ENCODE results near the gene C11orf91. TPM values are rescaled to one million over a fixed set of nuclear protein-coding genes. Genes with fewer than 3 reads are reported as not detected.

Gene C11orf91
- polyA plus RNA-seq, 1 donor from 2014 or later, result not detected

- H3K4me3 Mint-ChIP-seq, result no peak overlapping the region
- no peak overlapping the region for H3K27ac Mint-ChIP-seq
- peaks cover 5% of the 10 kb centered on the region for H3K27me3 Mint-ChIP-seq
- H3K36me3 Mint-ChIP-seq, result no peaks in the 10 kb centered on the region
- no peaks in the 10 kb centered on the region for H3K9me3 Mint-ChIP-seq
- H3K4me1 Mint-ChIP-seq, result peaks cover 0 to 2% (median 0%) of the 10 kb centered on the region in 3 donors
These were observed 41.1 kb downstream of the C11orf91 start for GRCh38 chr11:33659370-33660139.

- H3K36me3 Mint-ChIP-seq, result no peaks in the 10 kb centered on the region
- H3K27me3 Mint-ChIP-seq, result peaks cover 5% of the 10 kb centered on the region
- no peak overlapping the region for H3K4me3 Mint-ChIP-seq
- H3K9me3 Mint-ChIP-seq, result no peaks in the 10 kb centered on the region
- H3K4me1 Mint-ChIP-seq, result no peaks in the 10 kb centered on the region
- H3K27ac Mint-ChIP-seq, result no peak overlapping the region
These were observed 42.3 kb downstream of the C11orf91 start for GRCh38 chr11:33658195-33658900.

GRCh38 chr11:33657757-33658156 is 42.9 kb downstream of the C11orf91 start:
- Mint-ChIP-seq H3K27ac (no peak overlapping the region), H3K4me3 (no peak overlapping the region), H3K27me3 (peaks cover 5% of the 10 kb centered on the region), H3K4me1 (no peaks in the 10 kb centered on the region), H3K9me3 (no peaks in the 10 kb centered on the region), H3K36me3 (no peaks in the 10 kb centered on the region)

GRCh38 chr11:33656768-33657167 is 43.9 kb downstream of the C11orf91 start:
- H3K27me3 Mint-ChIP-seq, result peaks cover 5% of the 10 kb centered on the region
- no peak overlapping the region for H3K4me3 Mint-ChIP-seq
- H3K27ac Mint-ChIP-seq, result no peak overlapping the region
- H3K4me1 Mint-ChIP-seq, result no peaks in the 10 kb centered on the region
- no peaks in the 10 kb centered on the region for H3K36me3 Mint-ChIP-seq
- no peaks in the 10 kb centered on the region for H3K9me3 Mint-ChIP-seq

GRCh38 chr11:33655842-33656600 is 44.6 kb downstream of the C11orf91 start:
- Mint-ChIP-seq H3K36me3 (no peaks in the 10 kb centered on the region), H3K27ac (no peak overlapping the region)

GRCh38 chr11:33654594-33654993 is 46.0 kb downstream of the C11orf91 start:
- H3K4me1 Mint-ChIP-seq, result no peaks in the 10 kb centered on the region
- no peaks in the 10 kb centered on the region for H3K36me3 Mint-ChIP-seq
- no peaks in the 10 kb centered on the region for H3K9me3 Mint-ChIP-seq
- H3K27ac Mint-ChIP-seq, result no peak overlapping the region
- H3K27me3 Mint-ChIP-seq, result peaks cover 5% of the 10 kb centered on the region
- H3K4me3 Mint-ChIP-seq, result no peak overlapping the region

More at GRCh38 chr11:33655842-33656600, 44.6 kb downstream of the C11orf91 start:
- Mint-ChIP-seq H3K9me3 (no peaks in the 10 kb centered on the region), H3K27me3 (peaks cover 5% of the 10 kb centered on the region), H3K4me1 (no peaks in the 10 kb centered on the region), H3K4me3 (no peak overlapping the region)

- H3K9me3 Mint-ChIP-seq, result no peaks in the 10 kb centered on the region
- H3K36me3 Mint-ChIP-seq, result no peaks in the 10 kb centered on the region
- no peaks in the 10 kb centered on the region for H3K4me1 Mint-ChIP-seq
- H3K27ac Mint-ChIP-seq, result peak overlapping the region in 1 of 3 donors; percentile 7
- H3K27me3 Mint-ChIP-seq, result peaks cover 5% of the 10 kb centered on the region
- no peak overlapping the region for H3K4me3 Mint-ChIP-seq
These were observed 47.7 kb downstream of the C11orf91 start for GRCh38 chr11:33652930-33653329.

GRCh38 chr11:33652431-33652830 is 48.2 kb downstream of the C11orf91 start:
- H3K27ac Mint-ChIP-seq, result no peak overlapping the region
- no peak overlapping the region for H3K4me3 Mint-ChIP-seq
- H3K9me3 Mint-ChIP-seq, result no peaks in the 10 kb centered on the region
- H3K36me3 Mint-ChIP-seq, result no peaks in the 10 kb centered on the region
- no peaks in the 10 kb centered on the region for H3K4me1 Mint-ChIP-seq
- peaks cover 5% of the 10 kb centered on the region for H3K27me3 Mint-ChIP-seq

GRCh38 chr11:33651990-33652389 is 48.6 kb downstream of the C11orf91 start:
- Mint-ChIP-seq H3K27ac (no peak overlapping the region), H3K27me3 (peaks cover 5% of the 10 kb centered on the region), H3K9me3 (no peaks in the 10 kb centered on the region), H3K4me1 (no peaks in the 10 kb centered on the region), H3K36me3 (no peaks in the 10 kb centered on the region), H3K4me3 (no peak overlapping the region)

- no peaks in the 10 kb centered on the region for H3K9me3 Mint-ChIP-seq
- no peaks in the 10 kb centered on the region for H3K4me1 Mint-ChIP-seq
- no peak overlapping the region for H3K4me3 Mint-ChIP-seq
- H3K27me3 Mint-ChIP-seq, result peaks cover 5% of the 10 kb centered on the region
- no peak overlapping the region for H3K27ac Mint-ChIP-seq
- no peaks in the 10 kb centered on the region for H3K36me3 Mint-ChIP-seq
These were observed 49.1 kb downstream of the C11orf91 start for GRCh38 chr11:33651555-33651954.

GRCh38 chr11:33649944-33650343 is 50.7 kb downstream of the C11orf91 start:
- Mint-ChIP-seq H3K4me1 (no peaks in the 10 kb centered on the region), H3K27me3 (no peaks in the 10 kb centered on the region), H3K27ac (no peak overlapping the region), H3K4me3 (no peak overlapping the region), H3K9me3 (no peaks in the 10 kb centered on the region), H3K36me3 (no peaks in the 10 kb centered on the region)

Other genes starting within 250 kb of the C11orf91 start
- 39.7 TPM for gene CD59, start 35.6 kb upstream of the C11orf91 start, polyA plus RNA-seq
- gene FBXO3, start 73.7 kb upstream of the C11orf91 start, polyA plus RNA-seq, result 26.6 TPM
- 11.4 TPM for gene LMO2, start 191.2 kb upstream of the C11orf91 start, polyA plus RNA-seq